ENCODE measurements around the gene VAMP5. TPM values are rescaled to one million over a fixed set of nuclear protein-coding genes. Genes with fewer than 3 reads are reported as not detected.

VAMP5 gene
- total and polyA plus RNA-seq, 2 of the 8 experiments (the other 6 are each of a cell fraction or from before 2014, with no cell fraction given), result 4.7 to 14.2 TPM

GRCh38 chr2:85588645-85589044 is 4.4 kb downstream of the VAMP5 start:
- H3K4ac ChIP-seq (replicated peaks; ENCODE audit: insufficient read length, low read depth, low read length), result peak overlapping the region; percentile 14
- no peak overlapping the region for H2BK20ac ChIP-seq (ENCODE audit: low read length)
- no peak overlapping the region for H2BK5ac ChIP-seq (ENCODE audit: low read depth, low read length)
- POLR2A ChIA-PET (ENCODE audit: partially characterized antibody), result interaction anchor here (1.3 to 1.7 kb wide), 3 partner anchors 12 to 49 kb away, joined by 4 to 8 read pairs (median 6); partner anchors contain the start of gene MAT2A
- WGBS, 2 experiments (ENCODE audit: extremely low coverage in 1 of 2, insufficient coverage in 1 of 2, insufficient read length in 1 of 2, insufficient replicate concordance in 2 of 2, low coverage in 1 of 2, low lambda C conversion rate in 2 of 2, missing lambda C conversion rate in 1 of 2), result 74% methylated on average over 4 of the region's 4 CpGs; no CpG with 5 or more reads in 1 of the 2 experiments
- H3K4me1 ChIP-seq (replicated peaks in 1 of 4; ENCODE audit: control insufficient read depth in 3 of 4, insufficient read depth in 4 of 4, low read length in 3 of 4), result peaks cover 0 to 11% (median 3%) of the 10 kb centered on the region in 4 experiments; a peak in 4 of 7 replicates
- no peak overlapping the region for H3K18ac ChIP-seq (ENCODE audit: extremely low read depth, low read length)
- no peak overlapping the region for H2BK15ac ChIP-seq (ENCODE audit: low read length)
- H2BK120ac ChIP-seq (replicated peaks; ENCODE audit: low read depth, low read length), result no peak overlapping the region
- no peak overlapping the region for H3K14ac ChIP-seq (ENCODE audit: insufficient read length)
- FAIRE-seq, result no peak
- no peaks in the 10 kb centered on the region for H3K79me1 ChIP-seq (ENCODE audit: low read depth, low read length)
- CTCF ChIA-PET (ENCODE audit: partially characterized antibody), result no interaction called here
- H3K27ac ChIP-seq (ENCODE audit: low read depth, low read length), result no peak overlapping the region
- peaks cover 5% of the 10 kb centered on the region; the same call in 1 of the 2 replicates for H3K23me2 ChIP-seq (ENCODE audit: low read depth, low read length)
- H3K27me3 ChIP-seq (replicated peaks in 1 of 4; ENCODE audit: control insufficient read depth in 3 of 4, extremely low read depth in 1 of 4, insufficient read depth in 3 of 4, low read length in 3 of 4), result peaks cover 8 to 28% (median 16%) of the 10 kb centered on the region in 4 experiments; a peak in 6 of 7 replicates
- no peak overlapping the region for H3K56ac ChIP-seq (replicated peaks; ENCODE audit: insufficient read length, low read depth, low read length)
- DNase-seq (ENCODE audit: low read depth in 1 of 2, low spot score in 2 of 2), result no peak
- H2AFZ ChIP-seq (ENCODE audit: low read length), result no peak overlapping the region
- H3K79me2 ChIP-seq (ENCODE audit: control insufficient read depth in 1 of 2, insufficient read depth in 2 of 2, low read length in 2 of 2), result no peaks in the 10 kb centered on the region; a peak in 1 of 4 replicates
- H2BK12ac ChIP-seq (ENCODE audit: low read depth, low read length), result no peak overlapping the region
- H3K4me2 ChIP-seq (ENCODE audit: insufficient read depth in 1 of 2, low read depth in 2 of 2, low read length in 2 of 2), result no peak overlapping the region
- no peaks in the 10 kb centered on the region for H3K36me3 ChIP-seq (ENCODE audit: control insufficient read depth in 2 of 4, insufficient read depth in 4 of 4, low read length in 3 of 4)
- H2AK5ac ChIP-seq (ENCODE audit: low read depth, low read length), result no peak overlapping the region
- no peak overlapping the region for H4K8ac ChIP-seq (ENCODE audit: extremely low read depth, insufficient read depth, low read length)
- H3K23ac ChIP-seq (ENCODE audit: insufficient read length), result no peak overlapping the region
- H4K20me1 ChIP-seq (replicated peaks in 1 of 2; ENCODE audit: control insufficient read depth in 1 of 2, insufficient read depth in 2 of 2, low read length in 2 of 2), result no peaks in the 10 kb centered on the region
- H4K5ac ChIP-seq (ENCODE audit: insufficient read length, low read depth, low read length), result no peak overlapping the region
- H3K4me3 ChIP-seq (ENCODE audit: extremely low read depth in 1 of 4, insufficient read depth in 2 of 4, low read depth in 3 of 4, low read length in 4 of 4), result no peak overlapping the region
- H4K91ac ChIP-seq (replicated peaks; ENCODE audit: insufficient read length, low read length), result no peak overlapping the region
- no peak overlapping the region for H3K9ac ChIP-seq (replicated peaks in 1 of 4; ENCODE audit: extremely low read depth in 1 of 4, low read depth in 3 of 4, low read length in 3 of 4)
- H3K9me3 ChIP-seq (ENCODE audit: insufficient read depth in 2 of 2, low read depth in 1 of 2, low read length in 1 of 2), result no peaks in the 10 kb centered on the region
- TF ChIP-seq USF2 (IDR thresholded peaks at IDR 0.05; ENCODE audit: low read length) (no peak), PHF8 (conservative IDR thresholded peaks at IDR 0.05; ENCODE audit: low read depth, low read length) (no peak), ZNF274 (IDR thresholded peaks at IDR 0.05; ENCODE audit: borderline replicate concordance, extremely low read depth, low read length) (no peak), NANOG (IDR thresholded peaks at IDR 0.05; ENCODE audit: insufficient read depth, low read depth, low read length, poor library complexity, severe bottlenecking) (no peak), POLR2AphosphoS5 (IDR thresholded peaks at IDR 0.05; ENCODE audit: low read depth, low read length) (no peak), CTBP2 (IDR thresholded peaks at IDR 0.05; ENCODE audit: borderline replicate concordance, insufficient read depth, insufficient read length, low read length) (no peak), GABPA (IDR thresholded peaks at IDR 0.05; ENCODE audit: borderline replicate concordance, insufficient read depth, low read length) (no peak)

Data from H1 (cell line).